ENCODE results near the gene TNRC18. TPM values are rescaled to one million over a fixed set of nuclear protein-coding genes. Genes with fewer than 3 reads are reported as not detected.

Gene TNRC18
- total and polyA plus RNA-seq, 9 of the 15 experiments (the other 6 are each of a cell fraction or from before 2014, with no cell fraction given) = 0.03 to 43.2 (median 18.0) TPM

- H3K27ac ChIP-seq (ENCODE audit: extremely low read depth, low read depth, low read length) = no peak overlapping the region
- H3K4me2 ChIP-seq (ENCODE audit: insufficient read depth, low read length) = no peak overlapping the region
- H3K4me1 ChIP-seq (replicated peaks in 1 of 2; ENCODE audit: control insufficient read depth in 2 of 2, insufficient read depth in 2 of 2, low read length in 2 of 2) = peaks cover 0 to 34% of the 10 kb centered on the region in 2 experiments; a peak in 2 of 5 replicates
- peak; percentile 80 for ATAC-seq
- intact Hi-C loops (cut with micrococcal nuclease) = no loop called here
- CTCF ChIA-PET (ENCODE audit: low intra/inter-chr PET ratio) = no interaction called here
- no peaks in the 10 kb centered on the region for H4K20me1 ChIP-seq (replicated peaks; ENCODE audit: control insufficient read depth, insufficient read depth, low read length)
- H3K27me3 ChIP-seq (ENCODE audit: control insufficient read depth in 2 of 2, insufficient read depth in 2 of 2, low read length in 2 of 2) = peaks cover 0 to 54% of the 10 kb centered on the region in 2 experiments; a peak in 3 of 5 replicates
- no peak for FAIRE-seq
- in situ Hi-C loops (cut with MboI) = no loop called here
- no peak for DNase-seq (ENCODE audit: extremely low read depth in 1 of 4, low spot score in 3 of 4)
- 19% methylated on average over 20 of the region's 25 CpGs for WGBS (ENCODE audit: insufficient coverage, low coverage, missing lambda C conversion rate)
- H3K9ac ChIP-seq (ENCODE audit: insufficient read depth in 1 of 2, low read depth in 2 of 2, low read length in 2 of 2) = no peak overlapping the region
- TF ChIP-seq ETV1 (tag; conservative IDR thresholded peaks at IDR 0.05; ENCODE audit: low read depth) = no peak
- TF ChIP-seq RAD21 (CRISPR knock-in tag; conservative IDR thresholded peaks at IDR 0.05 in 1 of 2, IDR thresholded peaks at IDR 0.05 in 1 of 2) = peak in 1 of 2 experiments; percentile 36; a peak in 2 of 4 replicates
- peak; percentile 84 for TF ChIP-seq ZNF263 (CRISPR knock-in tag; IDR thresholded peaks at IDR 0.05; ENCODE audit: borderline replicate concordance)
- no peak for TF ChIP-seq TOE1 (IDR thresholded peaks at IDR 0.05; ENCODE audit: borderline replicate concordance)
- no peak for TF ChIP-seq TOE1 (CRISPR knock-in tag; IDR thresholded peaks at IDR 0.05; ENCODE audit: borderline replicate concordance, low read depth)
- TF ChIP-seq TSC22D4 (tag; IDR thresholded peaks at IDR 0.05) = no peak
- no peak for TF ChIP-seq ZNF134 (CRISPR knock-in tag; conservative IDR thresholded peaks at IDR 0.05)
- TF ChIP-seq FOXP1 (CRISPR knock-in tag; IDR thresholded peaks at IDR 0.05) = no peak
- no peak for TF ChIP-seq POLR2H (tag; IDR thresholded peaks at IDR 0.05; ENCODE audit: low read depth)
- no peak for TF ChIP-seq CREM (IDR thresholded peaks at IDR 0.05; ENCODE audit: low read depth)
- no peak for TF ChIP-seq YBX1 (IDR thresholded peaks at IDR 0.05)
- TF ChIP-seq, protein P1, sequence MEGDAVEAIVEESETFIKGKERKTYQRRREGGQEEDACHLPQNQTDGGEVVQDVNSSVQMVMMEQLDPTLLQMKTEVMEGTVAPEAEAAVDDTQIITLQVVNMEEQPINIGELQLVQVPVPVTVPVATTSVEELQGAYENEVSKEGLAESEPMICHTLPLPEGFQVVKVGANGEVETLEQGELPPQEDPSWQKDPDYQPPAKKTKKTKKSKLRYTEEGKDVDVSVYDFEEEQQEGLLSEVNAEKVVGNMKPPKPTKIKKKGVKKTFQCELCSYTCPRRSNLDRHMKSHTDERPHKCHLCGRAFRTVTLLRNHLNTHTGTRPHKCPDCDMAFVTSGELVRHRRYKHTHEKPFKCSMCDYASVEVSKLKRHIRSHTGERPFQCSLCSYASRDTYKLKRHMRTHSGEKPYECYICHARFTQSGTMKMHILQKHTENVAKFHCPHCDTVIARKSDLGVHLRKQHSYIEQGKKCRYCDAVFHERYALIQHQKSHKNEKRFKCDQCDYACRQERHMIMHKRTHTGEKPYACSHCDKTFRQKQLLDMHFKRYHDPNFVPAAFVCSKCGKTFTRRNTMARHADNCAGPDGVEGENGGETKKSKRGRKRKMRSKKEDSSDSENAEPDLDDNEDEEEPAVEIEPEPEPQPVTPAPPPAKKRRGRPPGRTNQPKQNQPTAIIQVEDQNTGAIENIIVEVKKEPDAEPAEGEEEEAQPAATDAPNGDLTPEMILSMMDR (IDR thresholded peaks at IDR 0.05 in 2 of 3, conservative IDR thresholded peaks at IDR 0.05 in 1 of 3; ENCODE audit: insufficient read depth in 2 of 3, low read depth in 1 of 3, low read length in 3 of 3) = peak; percentile 16 to 29 (median 27); a peak in 4 of 6 replicates
- TF ChIP-seq HDGF (IDR thresholded peaks at IDR 0.05) = no peak
- TF ChIP-seq NUFIP1 (IDR thresholded peaks at IDR 0.05; ENCODE audit: partially characterized antibody) = no peak
- TF ChIP-seq ZBTB33 (CRISPR knock-in tag; IDR thresholded peaks at IDR 0.05) = peak; percentile 71
- TF ChIP-seq, protein P2, sequence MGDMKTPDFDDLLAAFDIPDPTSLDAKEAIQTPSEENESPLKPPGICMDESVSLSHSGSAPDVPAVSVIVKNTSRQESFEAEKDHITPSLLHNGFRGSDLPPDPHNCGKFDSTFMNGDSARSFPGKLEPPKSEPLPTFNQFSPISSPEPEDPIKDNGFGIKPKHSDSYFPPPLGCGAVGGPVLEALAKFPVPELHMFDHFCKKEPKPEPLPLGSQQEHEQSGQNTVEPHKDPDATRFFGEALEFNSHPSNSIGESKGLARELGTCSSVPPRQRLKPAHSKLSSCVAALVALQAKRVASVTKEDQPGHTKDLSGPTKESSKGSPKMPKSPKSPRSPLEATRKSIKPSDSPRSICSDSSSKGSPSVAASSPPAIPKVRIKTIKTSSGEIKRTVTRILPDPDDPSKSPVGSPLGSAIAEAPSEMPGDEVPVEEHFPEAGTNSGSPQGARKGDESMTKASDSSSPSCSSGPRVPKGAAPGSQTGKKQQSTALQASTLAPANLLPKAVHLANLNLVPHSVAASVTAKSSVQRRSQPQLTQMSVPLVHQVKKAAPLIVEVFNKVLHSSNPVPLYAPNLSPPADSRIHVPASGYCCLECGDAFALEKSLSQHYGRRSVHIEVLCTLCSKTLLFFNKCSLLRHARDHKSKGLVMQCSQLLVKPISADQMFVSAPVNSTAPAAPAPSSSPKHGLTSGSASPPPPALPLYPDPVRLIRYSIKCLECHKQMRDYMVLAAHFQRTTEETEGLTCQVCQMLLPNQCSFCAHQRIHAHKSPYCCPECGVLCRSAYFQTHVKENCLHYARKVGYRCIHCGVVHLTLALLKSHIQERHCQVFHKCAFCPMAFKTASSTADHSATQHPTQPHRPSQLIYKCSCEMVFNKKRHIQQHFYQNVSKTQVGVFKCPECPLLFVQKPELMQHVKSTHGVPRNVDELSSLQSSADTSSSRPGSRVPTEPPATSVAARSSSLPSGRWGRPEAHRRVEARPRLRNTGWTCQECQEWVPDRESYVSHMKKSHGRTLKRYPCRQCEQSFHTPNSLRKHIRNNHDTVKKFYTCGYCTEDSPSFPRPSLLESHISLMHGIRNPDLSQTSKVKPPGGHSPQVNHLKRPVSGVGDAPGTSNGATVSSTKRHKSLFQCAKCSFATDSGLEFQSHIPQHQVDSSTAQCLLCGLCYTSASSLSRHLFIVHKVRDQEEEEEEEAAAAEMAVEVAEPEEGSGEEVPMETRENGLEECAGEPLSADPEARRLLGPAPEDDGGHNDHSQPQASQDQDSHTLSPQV (IDR thresholded peaks at IDR 0.05) = no peak
- no peak overlapping the region for H2AFZ ChIP-seq (ENCODE audit: low read depth, low read length)
- no peaks in the 10 kb centered on the region for H3K79me2 ChIP-seq (ENCODE audit: control insufficient read depth, insufficient read depth, low read length)
- no TSS peak for BruUV-seq (replicated peaks)
- H3K9me1 ChIP-seq (ENCODE audit: control insufficient read depth, insufficient read depth, low read length) = no peaks in the 10 kb centered on the region
- H3K36me3 ChIP-seq (ENCODE audit: control insufficient read depth, insufficient read depth, low read length) = no peaks in the 10 kb centered on the region
- POLR2A ChIA-PET = no interaction called here
- H3K4me3 ChIP-seq = no peak overlapping the region
- H3K9me3 ChIP-seq (replicated peaks; ENCODE audit: control insufficient read depth, insufficient read depth, low read depth, low read length) = no peaks in the 10 kb centered on the region
Observed at GRCh38 chr7:5302577-5302976, 121.1 kb downstream of the TNRC18 start.
